ENCODE results near the gene MSMP.

DNA sequence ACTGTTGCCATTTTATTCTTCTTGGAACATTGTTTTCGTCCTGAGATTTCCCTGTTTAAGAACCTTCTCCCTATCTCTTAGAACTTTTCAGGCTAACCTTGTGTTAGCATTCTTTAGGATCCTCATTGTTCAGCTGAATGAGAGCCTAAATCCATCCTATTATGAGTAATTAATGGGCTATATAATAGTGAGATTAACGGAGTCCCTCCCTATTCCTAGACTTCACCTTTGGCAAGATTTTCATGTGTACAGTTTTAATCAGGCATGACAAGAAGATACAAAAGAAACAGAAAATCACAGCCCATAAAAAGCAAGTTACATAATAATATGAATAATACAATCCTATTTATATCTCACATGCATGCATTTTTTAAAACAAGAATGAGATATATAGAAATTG, 9.1 kb upstream of the MSMP start:
- TF ChIP-seq POLR2AphosphoS5 (IDR thresholded peaks at IDR 0.05; ENCODE audit: low read depth) (no peak), CTCF (IDR thresholded peaks at IDR 0.05; ENCODE audit: insufficient read depth, low read length) (no peak), SPI1 (IDR thresholded peaks at IDR 0.05; ENCODE audit: borderline replicate concordance, low read depth) (no peak)
